ENCODE measurements around the gene FAM120C.
A peak's percentile ranks its signal among the peaks of the same experiment; 100 is the strongest.

The FAM120C gene

DNA sequence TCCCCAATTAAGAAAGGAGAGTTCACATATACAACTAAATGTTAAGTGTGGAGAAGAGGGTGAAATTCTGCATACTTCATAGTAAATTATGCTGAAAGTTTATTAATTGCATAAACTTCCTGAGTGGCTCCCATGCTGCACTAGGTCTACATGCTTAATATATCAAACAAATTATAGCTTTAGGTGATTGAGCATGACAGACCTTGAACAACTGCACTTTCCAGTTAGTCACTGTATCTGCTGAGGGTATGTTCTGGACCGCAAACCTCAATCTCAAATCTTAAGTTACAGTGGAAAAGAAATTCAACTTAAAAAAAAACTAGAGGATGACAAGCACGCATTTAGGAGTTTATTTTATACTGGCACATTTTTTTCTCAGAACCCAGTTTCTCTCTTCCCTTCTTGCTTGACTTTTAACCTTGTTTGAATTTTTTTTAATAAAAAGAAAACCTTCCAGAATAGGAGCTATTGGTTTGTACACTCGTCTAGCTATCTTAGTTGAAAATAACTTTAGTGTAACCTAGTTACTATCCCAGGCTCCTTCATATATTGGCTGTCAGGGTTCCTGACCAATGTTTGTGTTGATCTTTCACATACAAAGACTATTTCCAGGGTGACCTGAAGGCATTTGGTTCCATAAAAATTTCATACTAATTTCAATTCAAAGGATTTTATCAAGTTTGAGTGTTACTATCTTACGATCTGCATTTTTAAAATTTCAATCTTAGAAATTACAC is 10.2 kb upstream of the FAM120C start:
- TF ChIP-seq, protein P1, sequence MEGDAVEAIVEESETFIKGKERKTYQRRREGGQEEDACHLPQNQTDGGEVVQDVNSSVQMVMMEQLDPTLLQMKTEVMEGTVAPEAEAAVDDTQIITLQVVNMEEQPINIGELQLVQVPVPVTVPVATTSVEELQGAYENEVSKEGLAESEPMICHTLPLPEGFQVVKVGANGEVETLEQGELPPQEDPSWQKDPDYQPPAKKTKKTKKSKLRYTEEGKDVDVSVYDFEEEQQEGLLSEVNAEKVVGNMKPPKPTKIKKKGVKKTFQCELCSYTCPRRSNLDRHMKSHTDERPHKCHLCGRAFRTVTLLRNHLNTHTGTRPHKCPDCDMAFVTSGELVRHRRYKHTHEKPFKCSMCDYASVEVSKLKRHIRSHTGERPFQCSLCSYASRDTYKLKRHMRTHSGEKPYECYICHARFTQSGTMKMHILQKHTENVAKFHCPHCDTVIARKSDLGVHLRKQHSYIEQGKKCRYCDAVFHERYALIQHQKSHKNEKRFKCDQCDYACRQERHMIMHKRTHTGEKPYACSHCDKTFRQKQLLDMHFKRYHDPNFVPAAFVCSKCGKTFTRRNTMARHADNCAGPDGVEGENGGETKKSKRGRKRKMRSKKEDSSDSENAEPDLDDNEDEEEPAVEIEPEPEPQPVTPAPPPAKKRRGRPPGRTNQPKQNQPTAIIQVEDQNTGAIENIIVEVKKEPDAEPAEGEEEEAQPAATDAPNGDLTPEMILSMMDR (conservative IDR thresholded peaks at IDR 0.05): no peak
- no peak for TF ChIP-seq ZFX (IDR thresholded peaks at IDR 0.05)
- no peak overlapping the region for H3K27ac ChIP-seq

DNA sequence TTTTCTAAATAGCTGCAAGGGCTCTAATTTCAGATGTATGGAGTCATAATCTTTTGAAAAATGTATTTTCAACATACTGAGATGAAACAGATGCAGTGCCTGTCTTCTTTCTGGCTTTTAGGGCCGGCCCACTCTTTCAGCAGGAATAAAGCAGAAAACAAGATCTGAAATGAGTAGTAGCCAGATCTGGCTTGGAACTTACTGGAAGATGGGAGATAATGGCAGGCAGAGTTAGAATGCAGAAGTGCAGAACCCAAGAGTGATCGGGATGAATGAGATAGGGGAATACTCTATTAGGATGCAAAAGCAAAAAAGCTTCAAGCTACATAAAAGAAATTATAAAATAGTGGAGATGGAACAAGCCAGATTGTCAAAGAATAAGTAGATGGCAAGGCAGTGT is 1.4 kb upstream of the FAM120C start:
- H3K27ac ChIP-seq: no peak overlapping the region
- TF ChIP-seq, protein P1 (conservative IDR thresholded peaks at IDR 0.05): no peak
- TF ChIP-seq ZFX (IDR thresholded peaks at IDR 0.05): no peak

DNA sequence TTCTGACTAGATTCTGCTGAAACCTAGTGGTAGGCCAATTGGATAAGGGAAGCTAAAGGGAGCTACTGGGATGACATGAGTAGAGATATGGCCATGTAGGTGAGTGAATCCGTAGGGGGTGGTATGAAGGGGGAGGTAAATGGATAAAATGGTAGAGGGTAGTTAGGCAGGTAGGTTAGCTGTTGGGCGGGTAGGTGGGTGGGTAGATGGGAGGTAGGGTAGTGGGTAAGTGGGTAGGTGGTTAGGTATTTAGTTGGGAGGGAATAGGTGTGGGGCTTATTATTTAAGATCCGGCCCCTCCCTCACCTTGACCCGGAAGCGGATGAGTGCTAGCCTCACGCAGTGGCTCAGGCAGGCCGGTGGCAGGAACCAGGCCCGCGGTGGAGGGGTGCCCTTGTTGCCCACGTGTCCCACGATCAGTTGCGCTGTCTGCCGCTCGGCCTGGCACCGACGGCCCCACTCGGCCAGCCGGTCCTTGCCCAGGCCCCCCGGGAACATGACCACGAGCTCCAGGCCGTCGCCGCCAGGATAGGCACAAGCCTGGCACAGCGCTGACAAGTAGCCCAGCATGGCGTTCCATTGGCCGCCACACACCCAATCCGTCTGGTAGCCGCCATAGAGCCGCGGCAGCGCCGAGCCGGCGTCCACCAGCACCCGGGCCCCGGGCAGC is 725 bp downstream of the FAM120C start:
- TF ChIP-seq, protein P1 (conservative IDR thresholded peaks at IDR 0.05): no peak
- peak; percentile 63 for TF ChIP-seq ZFX (IDR thresholded peaks at IDR 0.05)
- H3K27ac ChIP-seq: peak overlapping the region; percentile 100

DNA sequence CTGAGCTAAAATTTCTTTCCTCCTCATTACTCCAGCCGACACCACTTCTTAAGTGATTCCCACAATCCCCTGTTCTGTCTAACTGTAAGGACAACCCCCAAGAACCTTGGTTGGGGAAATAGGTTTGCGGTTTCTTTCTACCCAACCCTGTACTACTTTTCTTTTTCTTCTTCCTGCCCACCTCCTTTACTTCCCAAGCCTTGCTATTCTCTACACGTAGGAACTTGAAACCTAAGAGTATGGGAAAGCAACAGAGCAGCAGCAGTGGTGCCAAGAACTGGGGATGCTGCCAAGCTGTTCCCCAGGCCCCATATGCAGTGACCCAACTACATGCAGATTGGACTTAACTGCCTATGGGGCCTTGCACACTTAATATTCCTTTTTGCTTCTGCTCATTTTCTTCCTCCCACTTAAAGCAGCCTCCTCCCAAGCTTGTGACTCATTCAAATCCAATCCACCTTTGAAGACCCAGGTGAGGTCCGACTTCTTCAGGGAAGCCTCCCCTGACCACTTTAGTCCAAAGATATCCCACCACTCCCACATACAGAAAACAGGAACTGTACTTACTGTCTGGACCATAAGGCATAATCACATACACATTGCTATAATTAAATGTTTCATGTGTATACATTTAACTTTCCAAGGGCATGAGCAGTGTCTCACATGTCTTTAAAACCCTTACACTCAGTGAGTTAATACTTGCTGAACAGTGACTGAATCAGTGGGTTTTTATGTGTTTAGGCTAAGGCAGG is 1.7 kb downstream of the FAM120C start:
- H3K27ac ChIP-seq: no peak overlapping the region
- no peak for TF ChIP-seq ZFX (IDR thresholded peaks at IDR 0.05)

DNA sequence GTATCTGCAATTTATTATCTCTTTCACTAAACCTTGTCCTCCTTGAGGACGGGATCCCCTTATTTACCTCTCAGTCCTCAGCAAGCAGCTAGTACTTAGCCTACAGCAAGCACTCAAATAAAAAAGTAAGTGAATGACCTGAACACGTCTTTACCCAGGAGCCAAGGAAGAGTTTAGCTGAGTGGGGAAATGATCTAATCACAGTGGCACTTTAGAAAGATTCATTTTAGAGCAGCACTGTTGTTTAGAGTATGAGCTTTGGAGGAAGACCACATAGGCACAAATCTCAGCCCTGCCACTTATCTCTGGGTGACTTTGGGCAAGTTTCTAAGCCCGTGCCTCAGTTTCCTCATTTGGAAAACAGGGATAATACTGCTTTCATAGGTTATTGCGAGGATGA is 2.7 kb downstream of the FAM120C start:
- no peak overlapping the region for H3K27ac ChIP-seq
- TF ChIP-seq ZFX (IDR thresholded peaks at IDR 0.05): no peak
- TF ChIP-seq, protein P1 (conservative IDR thresholded peaks at IDR 0.05): no peak

DNA sequence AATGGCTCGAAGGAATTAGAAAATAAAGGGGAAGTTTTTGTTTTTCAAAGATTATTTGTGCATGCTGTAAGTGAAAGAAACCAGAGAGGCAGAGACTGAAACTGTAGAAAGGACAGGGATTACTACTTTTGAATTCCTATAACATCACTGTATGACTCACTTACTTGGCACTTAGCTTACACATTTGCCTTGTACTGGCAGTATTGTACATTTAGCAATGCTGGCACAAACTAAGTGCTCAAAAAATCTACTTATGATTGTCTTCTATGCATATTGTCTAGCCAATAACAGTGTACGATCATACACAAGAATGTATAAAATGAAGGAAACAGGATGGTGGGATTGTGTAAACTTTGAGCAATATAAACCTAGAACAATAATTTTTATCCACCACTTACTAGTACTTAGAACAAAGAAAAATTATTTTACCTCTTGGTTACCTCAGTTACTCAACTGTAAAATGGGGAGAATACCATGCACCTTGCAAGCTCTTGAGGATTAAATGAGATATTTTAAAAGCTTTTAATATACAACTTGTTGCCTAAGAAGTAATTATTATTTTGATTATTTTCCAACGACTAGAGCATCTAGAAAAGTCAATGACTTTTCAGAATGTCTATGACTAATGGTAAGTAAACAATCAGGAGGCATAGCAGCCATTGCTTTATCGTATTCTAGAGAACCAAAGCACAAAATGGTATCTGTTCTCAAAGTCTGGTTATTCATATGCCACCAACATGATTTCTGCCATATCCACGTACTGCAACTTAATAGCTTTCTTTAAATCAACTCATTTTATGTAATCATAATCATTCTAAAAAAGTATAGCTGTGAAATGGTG is 4.7 kb downstream of the FAM120C start:
- TF ChIP-seq, protein P1 (conservative IDR thresholded peaks at IDR 0.05): no peak
- no peak for TF ChIP-seq ZFX (IDR thresholded peaks at IDR 0.05)
- no peak overlapping the region for H3K27ac ChIP-seq

DNA sequence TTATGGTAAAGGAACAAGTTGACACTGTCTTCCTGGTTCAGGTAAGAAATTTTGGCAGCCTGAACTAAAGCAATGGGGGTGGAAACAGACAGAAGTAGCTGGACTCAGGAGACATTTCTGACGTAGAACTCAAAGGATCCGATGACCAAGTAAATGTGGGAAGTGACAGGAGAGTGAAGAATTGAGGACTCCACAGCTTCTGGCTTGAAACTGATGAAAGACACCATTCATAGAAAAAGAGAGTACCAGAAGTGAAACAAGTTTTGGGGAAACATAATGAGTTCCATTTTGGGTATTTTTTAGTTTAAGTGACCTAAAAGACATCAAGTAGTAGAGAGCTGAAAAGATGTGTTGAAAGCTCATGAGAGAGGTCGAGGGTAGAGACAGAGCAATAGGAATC is 5.7 kb downstream of the FAM120C start:
- no peak overlapping the region for H3K27ac ChIP-seq
- TF ChIP-seq, protein P1 (conservative IDR thresholded peaks at IDR 0.05): no peak
- TF ChIP-seq ZFX (IDR thresholded peaks at IDR 0.05): no peak
